D341Med (cell line): ENCODE data around the gene SLC7A5.
A peak's percentile ranks its signal among the peaks of the same experiment; 100 is the strongest.

Experiments used
- DNase-seq: peaks from one replicate; pipeline ENCODE4 v3.0.0; 2012; ENCODE audit warnings: low spot score

Gene SLC7A5

DNA sequence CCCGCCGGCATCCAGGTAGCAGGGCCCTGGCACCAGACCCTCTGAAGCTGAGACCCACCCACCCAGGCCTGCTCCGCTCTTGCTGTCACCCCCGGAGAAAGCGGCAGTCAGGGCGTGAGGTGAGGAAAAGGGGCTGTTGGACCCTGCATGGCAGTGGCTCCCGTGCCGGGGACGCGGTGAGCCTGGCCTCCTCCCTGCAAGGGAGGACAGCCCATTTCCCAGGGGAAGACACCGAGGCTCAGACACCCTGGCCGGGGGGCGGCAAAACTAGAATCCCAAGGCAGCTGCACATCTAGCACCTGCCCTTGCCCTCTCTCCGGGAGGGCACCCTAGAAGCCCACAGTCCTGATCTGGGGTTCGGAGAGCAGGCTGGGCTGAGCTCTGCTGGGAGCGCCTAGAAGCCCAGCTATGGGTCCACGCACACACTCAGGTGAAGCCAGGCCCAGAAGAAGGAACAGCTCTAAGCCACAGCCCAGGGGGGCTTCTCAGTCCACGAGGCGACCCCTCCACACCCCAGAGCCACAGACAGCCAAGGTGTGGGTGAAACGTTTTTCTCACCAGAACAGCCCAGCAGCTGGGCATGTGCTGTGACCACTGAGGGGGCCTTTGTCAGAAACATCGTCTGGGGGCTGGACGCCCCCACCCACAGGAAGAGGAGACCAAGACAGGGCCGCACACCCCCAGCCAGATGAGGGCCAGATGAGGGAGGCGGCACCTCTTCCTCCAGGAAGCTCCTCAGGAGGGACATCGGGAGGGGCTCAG lies 22.4 kb downstream of the SLC7A5 start:
- no peak for DNase-seq

DNA sequence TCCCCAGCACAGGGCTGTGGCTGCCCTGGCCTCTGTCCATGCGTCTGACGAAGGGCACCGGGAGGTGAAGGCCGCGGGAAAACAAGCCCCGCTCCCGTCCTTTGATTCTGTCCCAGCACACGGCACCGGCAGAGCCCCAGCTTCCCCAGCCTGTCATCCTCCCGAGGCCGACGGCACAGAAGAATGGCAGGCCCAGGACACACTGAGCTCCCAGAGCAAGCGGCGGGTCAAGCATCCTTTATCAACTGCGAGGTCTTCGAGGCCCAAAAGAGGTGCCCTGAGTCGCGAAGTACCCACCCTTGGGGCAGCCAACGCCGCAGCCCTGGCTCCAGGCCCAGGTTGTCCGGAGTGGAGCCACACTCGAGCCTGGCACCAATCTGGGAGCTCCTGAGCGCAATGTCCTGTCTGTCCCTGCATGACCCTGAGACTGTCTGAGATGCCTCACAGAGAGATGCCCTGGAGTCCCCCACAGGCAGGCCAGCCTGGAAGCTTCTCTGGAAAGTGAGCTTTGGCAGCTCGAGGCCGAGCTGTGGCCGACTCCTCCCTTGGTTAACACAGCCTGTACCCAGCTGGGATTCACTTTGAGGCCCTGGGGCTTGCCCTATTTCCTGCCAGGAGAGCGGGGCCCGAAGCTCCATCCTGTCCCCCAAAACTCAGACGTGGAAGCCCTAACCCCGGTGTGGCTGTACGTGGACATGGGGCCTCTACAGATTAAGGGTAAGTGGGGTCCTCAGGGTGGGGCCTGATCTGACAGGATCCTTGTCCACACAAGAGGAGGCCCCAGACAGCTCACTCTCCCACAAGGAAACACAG lies 23.3 kb downstream of the SLC7A5 start:
- DNase-seq, result no peak

DNA sequence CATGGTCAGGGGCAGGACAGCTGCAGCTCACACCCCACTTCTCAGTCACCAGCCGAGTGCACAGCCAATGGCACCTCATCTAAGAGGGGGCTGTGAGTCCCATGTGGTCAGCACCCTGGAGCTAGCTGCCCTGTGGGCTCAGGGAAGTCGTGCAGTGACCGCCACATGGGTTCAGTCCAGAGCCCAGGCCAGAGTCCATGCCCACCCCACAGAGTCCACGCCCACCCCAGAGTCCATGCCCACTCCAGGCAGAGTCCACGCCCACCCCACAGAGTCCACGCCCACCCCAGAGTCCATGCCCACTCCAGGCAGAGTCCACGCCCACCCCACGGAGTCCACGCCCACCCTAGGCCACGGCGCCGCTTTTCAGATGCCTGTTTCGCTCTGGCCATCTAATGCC lies 24.1 kb downstream of the SLC7A5 start:
- no peak for DNase-seq

DNA sequence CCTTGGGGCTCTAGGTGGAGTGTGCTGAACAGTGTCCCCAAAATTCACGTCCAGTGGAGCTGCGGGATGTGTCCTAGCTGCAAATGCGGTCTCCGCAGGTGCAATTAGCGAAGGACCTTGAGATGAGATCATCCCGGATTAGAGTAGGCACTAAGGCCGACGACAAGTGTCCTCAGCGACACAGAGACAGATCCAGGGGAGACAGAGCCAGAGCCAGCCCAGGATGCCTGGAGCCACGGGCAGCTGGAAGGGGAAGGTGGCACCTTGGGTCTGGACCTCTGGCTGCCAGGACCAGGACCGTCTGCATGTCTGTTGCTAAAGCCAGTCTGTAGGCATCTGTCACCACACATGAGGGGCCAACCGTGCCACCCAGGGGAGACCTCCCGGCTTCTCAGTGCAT lies 24.5 kb downstream of the SLC7A5 start:
- peak; percentile 67 for DNase-seq

DNA sequence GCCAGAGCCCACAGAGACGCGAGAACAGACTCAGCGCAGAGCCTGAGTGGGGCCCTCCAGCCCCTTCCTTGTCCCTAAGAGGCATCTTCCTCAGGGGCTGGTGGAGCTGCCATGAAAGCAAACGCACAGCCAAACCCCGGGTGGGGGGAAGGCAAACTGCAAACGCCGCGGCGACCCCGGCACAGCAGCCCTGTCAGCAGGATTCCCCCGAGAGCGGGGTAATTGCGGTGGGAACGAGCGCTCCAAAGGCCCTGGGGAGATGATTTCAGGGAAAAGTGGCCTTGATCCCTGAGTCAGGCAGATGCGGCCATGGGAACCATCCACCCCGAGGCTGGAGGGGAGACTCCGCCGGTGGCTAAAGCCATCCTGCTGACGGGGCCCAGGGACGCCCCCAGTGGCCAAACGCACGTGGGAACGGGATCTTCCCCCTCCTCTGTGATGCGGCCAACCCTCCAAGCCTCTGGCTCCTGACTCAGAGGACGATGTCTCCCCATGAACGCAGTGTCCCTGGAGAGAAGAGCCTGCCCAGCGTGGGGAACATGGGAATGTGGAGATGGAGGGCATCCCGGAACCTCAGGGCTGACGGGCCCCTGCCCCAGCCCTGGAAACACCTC lies 25.1 kb downstream of the SLC7A5 start:
- peak; percentile 71 for DNase-seq

DNA sequence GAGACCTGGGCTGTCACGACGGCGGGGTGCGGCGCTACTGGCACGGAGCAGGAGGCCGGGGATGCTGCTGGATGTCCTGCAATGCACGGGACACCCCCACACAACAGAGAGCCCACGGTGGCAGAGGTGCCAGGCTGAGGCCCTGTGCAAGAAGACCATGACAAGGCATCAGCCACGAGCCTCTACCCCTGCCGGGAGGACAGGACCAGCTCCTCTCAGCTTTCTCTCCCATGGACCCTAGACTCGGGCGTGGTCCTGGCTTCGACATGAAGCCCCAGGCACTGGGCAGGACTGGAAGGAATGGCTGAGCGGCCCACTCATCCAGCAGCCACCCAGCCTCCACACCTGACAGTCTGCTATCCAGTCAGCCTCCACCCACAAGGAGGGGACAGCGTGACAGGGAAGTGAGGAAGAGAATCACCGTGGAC lies 25.6 kb downstream of the SLC7A5 start:
- no peak for DNase-seq

DNA sequence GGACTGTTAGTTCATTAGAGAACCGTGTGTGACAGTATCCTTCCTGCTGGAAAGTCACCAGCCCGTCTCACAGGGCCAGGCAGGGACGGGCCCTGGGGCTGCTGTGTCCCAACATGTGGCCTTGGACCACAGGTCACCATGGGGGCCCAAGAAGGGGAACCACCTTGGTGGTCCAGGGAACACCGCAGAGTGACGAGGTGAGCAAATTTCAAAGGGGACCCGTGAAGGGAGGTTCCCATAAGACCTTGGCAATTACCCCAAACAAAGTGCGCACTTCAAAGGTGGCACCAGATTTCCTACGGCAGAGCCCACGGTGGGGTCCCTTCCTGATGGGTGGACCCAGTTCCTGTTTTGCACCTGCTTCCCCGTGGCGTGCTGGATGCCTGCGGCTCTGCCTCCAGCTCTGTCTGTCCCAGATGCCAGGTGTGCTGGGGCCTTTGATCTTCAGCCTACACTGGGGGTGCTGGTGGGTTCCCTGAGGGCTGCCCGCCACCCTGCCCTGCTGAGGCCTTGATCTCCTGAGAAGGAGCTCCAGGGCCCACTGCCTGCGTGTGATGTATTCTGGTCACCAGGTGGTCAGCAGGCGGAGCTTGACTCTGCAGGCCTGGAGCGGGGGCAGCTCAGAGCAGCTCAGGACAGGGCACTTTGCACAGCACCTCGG lies 27.0 kb downstream of the SLC7A5 start:
- DNase-seq, result no peak

DNA sequence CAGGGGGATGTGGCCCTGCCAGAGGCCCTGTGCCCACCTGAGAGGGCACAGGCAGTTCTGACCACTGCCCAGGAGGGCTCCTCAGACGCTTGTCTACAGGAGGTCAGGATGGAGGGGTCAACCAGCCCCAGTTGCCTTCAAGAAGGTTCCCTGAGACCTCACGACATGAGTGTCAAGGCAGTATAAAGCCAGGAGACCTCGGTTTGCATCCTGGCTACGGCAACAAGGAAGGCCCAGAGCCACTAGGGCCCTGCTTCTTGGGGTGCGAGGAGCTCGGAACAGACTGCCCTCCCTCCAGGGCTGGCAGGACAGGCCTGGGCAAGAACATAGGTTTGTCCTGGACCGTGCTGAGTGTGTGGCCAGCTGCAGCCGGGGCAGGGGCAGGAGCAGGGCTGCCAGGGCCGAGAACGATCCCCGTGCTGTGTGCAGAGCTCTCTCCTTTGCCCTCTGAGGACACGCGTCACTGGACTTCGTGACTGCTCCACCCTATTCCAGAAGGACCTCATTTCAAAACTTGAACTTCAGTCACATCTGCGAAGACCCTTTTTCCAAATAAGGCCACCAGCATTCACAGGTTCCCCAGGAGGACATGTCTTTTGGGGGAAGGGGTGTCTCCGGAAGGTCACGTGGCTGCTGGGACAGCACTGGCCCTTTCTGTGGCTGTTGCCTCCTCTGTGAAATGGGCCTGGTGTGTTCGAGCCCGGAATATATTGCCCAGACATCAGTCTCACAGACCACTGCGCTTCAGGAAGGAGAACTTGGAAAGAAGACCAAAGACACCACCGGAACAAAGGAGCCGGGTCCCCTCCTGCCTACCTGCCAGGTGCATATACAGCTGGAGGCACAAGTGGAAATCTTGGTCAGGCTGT lies 27.7 kb downstream of the SLC7A5 start:
- no peak for DNase-seq

DNA sequence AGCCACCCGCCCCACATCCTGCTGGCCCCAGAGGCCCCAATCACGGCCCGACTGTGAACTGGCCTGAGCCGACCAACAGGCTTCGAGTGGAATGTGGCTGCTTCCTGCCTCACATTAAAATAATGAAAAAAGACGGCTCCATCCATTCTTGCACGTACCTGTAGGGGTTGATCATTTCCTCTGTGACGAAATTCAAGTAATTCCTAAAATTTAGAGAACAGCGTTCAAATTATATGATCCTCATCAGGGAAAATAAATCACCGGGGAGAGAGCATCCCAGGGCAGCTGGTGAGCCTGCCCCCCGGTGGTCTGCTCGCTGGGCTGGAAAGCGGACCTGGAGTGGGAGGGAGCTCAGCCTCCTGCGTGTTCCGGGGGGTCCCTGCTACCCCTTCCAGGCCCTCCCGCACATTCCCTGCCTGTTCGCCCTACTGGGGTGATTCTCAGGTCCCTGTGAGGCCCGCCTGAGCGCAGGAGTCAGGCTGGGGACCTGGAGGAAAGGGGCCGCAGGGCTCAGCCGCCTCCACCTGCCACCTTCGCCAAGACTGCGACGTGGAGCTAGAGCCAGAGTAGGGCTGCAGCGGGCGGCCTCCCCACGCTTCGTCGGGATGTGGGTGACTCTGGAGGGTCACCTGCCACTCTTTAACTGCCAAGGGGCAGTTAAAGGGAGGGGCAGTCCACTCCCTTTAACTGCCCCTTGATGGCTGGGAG lies 28.9 kb downstream of the SLC7A5 start:
- DNase-seq, result no peak

DNA sequence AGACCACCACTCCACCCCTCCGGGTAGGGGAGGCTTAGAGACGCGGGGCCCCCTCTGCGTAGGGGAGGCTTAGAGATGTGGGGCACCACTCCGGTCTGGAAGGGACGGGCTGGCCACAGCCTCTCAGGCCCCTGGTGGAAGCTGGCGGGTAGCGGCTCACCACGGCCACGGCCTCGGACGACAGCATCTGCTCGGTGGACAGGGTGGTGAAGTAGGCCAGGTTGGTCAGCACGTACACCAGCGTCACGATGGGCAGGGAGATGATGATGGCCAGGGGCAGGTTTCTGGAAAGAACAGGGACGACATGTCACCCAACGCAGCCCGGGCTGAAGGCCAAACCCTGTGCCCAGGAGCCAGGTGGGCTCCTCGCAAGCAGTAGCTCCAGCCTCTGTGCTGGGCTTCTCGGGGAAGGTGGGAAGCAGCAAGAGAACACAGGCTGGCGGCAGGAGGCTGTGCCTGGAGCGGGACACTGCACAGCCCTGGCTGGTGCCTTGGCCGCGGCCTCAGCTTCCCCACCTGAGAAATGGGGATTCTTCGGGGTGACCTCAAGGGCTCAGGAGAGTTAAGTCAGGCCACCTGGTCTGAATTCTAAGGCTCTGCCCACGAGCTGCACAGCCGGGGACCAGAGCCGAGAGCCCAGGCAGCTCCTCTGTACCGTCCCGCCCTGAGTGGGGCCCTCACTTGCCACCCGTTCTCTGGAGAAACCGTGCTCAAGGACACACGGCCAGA lies 29.6 kb downstream of the SLC7A5 start:
- no peak for DNase-seq

DNA sequence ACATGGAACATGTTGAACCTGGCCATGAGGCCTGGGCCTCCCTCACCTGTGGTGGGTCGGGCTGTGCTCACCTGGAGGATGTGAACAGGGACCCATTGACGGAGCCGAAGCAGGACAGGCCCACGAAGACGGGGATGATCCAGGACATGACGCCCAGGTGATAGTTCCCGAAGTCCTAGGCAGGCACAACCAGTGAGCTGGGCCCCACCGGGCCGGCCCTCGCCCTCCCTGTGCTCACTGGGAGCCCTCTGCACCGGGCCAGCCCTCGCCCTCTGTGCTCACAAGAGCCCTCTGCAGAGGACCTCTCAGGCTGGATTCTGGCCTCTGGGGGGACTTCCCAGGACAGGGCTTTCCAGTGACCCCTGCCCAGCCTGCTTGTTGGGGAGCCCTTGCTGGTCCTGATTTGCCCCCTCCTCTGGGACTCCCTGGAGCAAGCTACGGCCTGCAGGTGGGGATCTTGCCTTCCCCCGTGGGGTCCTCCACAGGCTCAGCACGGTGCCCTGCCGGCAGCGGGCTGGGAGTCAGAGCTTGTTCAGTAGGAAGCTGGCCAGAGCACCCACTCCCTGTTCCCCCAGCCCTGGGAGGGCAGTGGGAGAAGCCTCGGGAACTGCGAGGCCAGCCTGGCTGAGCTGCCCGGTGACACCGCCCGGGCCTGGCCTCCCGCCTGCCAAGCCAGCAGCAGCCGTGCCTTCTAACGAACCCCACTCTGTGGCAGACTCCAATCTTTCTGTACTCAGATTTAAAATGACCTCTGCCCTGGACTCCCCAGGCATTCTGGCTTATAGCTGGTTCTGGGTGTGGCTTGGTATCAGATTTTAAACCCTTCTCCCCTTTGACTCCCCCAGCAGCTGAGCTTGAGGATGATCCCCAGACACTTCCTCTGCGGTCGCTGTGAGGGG lies 30.4 kb downstream of the SLC7A5 start:
- no peak for DNase-seq

DNA sequence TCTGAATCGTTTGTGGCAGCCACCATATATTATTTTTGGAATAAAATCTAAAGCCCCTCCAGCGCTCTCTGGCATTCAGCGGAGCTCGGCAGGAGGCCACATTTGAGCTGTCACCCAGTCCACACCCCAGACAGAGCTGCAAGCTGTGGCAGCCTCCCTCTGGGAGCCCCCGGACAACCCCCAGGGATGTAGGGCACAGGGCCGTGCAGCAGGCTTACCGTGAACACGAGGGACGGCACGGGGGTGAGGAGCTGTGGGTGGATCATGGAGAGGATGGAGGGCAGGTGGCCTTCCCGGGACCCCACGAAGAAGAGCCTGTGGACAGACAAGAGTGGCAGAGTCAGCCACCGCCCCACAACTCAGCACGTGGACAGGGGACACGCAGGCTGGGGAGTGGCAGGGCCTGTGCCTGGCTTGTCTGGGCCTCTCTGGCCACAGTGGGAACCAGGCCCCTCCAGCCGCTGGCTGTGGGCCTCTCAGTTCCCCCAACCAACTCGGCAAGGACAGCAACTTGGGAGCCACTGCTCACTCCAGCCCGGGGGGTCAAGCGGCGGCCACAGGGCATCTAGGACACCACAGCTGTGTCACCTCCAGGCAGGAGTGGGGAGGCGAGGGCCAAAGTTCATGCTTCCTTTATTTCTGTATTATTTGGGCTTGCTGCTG lies 31.5 kb downstream of the SLC7A5 start:
- no peak for DNase-seq

DNA sequence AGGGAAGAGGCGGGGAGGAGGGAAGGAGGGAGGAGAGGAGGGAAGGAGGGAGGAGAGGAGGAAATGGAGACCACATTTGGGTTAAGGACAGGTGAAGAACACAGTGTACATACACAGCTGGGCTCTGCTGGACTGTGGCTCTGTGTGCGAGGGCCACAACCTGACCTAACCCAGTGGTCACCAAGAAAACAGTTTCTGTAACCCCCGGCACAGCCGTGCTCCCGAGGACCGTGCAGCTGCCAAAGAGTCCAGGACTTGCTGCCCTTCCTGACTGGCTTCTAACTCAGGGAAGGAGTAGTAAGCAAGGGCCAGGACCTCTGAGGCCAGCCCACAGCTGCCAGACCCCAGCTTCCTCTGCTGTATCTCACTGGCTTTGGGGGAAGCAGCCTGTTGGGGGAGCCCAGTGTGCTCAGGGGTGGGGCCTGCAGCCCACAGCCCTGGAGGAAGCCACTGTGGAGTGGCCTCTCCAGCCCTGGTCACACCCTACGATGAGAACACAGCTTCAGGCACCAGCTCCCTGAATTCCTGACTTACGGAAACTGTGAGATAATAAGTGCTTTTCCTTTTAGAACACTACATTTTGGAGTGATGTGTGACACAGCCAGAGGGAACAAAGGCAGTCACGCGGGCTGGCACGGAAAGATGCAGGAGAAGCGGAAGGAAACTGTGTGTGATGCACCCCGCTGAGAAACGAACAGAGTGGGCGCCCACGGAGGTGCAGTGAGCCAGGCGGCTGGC lies 32.3 kb downstream of the SLC7A5 start:
- DNase-seq, result no peak

DNA sequence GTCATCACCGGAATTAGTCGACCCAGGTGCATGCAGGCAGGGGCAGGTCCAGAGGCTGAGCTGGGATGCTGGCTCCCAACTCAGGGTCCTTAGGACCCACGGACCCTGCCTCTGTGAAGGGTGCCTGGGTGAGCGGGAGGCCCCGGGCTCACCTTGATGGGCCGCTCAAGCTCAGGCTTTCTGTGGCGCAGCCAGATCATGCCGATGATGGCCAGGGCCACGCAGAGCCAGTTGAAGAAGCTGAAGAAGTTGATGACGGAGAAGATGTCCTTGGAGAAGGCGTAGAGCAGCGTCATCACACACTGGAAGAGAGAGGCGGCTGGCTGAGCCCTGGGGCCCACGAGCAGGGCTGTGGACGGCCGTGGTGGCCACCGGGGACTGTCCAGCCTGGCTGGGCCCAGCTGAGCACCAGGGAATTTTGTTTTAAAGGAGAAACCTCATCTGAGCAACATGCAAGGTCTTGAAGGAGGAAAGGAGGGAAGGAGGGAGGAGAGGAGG lies 32.9 kb downstream of the SLC7A5 start:
- no peak for DNase-seq

DNA sequence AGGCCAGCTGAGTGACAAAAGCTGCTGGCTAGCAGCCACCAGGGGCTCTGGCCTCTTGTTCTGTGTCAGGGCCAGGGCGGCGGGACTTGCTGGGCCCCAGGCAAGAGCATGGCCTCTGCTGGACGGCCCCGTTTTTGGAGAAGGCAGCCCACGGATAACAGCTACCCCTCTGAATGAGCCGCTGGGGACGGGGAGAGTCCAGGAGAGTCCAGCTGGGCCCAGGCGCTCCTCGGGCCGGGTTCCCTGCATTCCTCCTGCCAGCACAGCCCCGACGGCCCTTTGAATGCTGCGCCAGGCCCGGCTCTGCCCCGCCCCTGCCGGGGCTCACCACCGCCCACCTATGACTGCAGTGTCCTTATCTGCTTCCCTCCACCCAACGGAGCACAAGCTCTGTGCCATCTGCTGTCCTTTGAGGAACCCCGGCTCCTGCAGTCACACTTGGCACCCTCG lies 33.4 kb downstream of the SLC7A5 start:
- DNase-seq, result no peak

DNA sequence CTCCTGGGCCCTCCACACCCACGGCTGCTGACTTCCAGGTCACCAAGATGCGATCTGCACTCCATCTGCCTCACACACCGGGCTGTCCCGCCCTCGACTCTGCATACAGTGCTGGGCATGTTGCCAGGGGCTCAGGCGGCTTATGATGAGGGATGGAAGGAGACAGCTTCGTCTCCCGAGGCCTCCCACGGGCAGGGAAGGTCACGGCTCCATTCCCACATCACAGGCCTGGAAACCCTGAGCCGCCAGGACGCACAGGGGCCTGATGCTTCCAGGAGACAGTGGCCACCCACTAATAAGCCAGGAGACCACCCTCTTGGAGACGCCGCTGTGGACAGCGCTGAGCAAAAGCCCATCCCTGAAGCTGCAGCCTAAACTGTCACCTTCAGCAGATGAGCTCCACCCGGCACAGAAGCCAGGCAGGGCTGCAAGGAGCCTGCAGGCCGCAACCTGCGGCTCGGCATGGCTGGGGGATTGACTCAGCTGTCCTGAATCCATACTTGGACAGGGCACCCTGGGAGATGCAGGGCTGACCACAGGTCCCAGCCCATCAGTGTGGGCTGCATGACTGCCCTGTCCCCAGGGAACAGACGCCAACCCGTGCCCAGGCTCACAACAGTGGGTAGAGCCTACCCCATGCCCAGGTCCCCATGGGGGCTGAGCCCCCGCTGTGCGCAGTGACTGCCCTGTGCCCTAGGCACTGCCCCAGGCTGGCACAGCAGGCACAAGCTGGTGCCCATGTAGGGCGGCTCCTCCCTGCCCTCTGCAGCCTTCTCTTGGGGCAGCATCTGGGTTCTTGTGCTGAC lies 34.4 kb downstream of the SLC7A5 start:
- peak; percentile 85 for DNase-seq
